C4-2B (cell line): Measurements from ENCODE around the gene VASH2.

Experiments used
- CTCF ChIP-seq: fragments of 450-650 bp; conservative IDR thresholded peaks from 2 replicates; pipeline ENCODE4 v1.5.1; 2017; ENCODE audit warnings: mild to moderate bottlenecking
- ZFX ChIP-seq: fragments of 450-650 bp; IDR thresholded peaks from 2 replicates; pipeline ENCODE4 v1.6.1; 2017

GRCh38 chr1:212979340-212980122 is 29.2 kb downstream of the VASH2 start:
- TF ChIP-seq CTCF (no peak), ZFX (no peak)
